Activated T-helper 2 cell treated with anti-CD3 and anti-CD28 coated beads, Interferon-gamma antibody, Interleukin-2, Interleukin-4, amounts not matched to agents 10 μg/mL and 5 μg/mL and 100 μg/mL, durations not matched to agents 14 hours and 24 hours and 36 hours (primary cell): ENCODE results near the gene OR10A6. TPM values are rescaled to one million over a fixed set of nuclear protein-coding genes. Genes with fewer than 3 reads are reported as not detected.

Experiments used
- DNase-seq: peaks from one replicate; pipeline ENCODE4 v3.0.0; 2021; ENCODE audit warnings: low spot score
- H3K27ac Mint-ChIP-seq: one replicate; pipeline ENCODE4 v1.8.0; 2021; ENCODE audit warnings: mixed read lengths
- H3K27me3 Mint-ChIP-seq: one replicate; pipeline ENCODE4 v1.8.0; 2021; ENCODE audit warnings: low read depth, mixed read lengths
- H3K36me3 Mint-ChIP-seq: one replicate; pipeline ENCODE4 v1.8.0; 2021; ENCODE audit warnings: low read depth, mixed read lengths
- H3K4me1 Mint-ChIP-seq: one replicate; pipeline ENCODE4 v1.8.0; 2021; ENCODE audit warnings: low read depth, mixed read lengths
- H3K4me3 Mint-ChIP-seq: one replicate; pipeline ENCODE4 v1.8.0; 2021; ENCODE audit warnings: low read depth, mild to moderate bottlenecking, moderate library complexity, mixed read lengths
- H3K9me3 Mint-ChIP-seq: one replicate; pipeline ENCODE4 v1.8.0; 2021; ENCODE audit warnings: mixed read lengths
- intact Hi-C: fragments of 100-400 bp; cut with micrococcal nuclease; formaldehyde crosslinking; loops from one replicate; pipeline ENCODE4 v1.15.1; 2023
- total RNA-seq: library from RNA; stranded (reverse); gene quantifications from 2 replicates; pipeline ENCODE4 v1.2.3, GENCODE V29; 2022

OR10A6 gene
- total RNA-seq, 1 donor from 2014 or later = not detected

DNA sequence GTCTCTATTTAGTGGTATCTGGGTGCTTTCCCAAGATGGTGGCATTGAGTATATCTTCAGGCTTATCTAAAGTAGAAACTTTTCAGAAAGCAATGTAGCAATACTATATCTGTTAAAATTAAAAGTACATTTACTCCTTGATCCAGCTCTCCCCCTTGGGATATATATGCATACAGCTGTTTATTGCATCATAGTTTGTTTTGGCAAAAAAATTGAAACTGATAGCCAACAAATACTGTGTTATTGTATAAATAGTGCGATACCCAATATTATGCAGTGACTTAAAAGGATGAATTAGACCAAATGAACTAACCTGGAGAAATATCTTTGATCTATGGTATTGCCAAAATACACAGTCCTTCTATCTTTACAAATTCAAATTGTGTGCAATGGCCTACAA is 18.9 kb upstream of the OR10A6 start:
- DNase-seq = no peak

DNA sequence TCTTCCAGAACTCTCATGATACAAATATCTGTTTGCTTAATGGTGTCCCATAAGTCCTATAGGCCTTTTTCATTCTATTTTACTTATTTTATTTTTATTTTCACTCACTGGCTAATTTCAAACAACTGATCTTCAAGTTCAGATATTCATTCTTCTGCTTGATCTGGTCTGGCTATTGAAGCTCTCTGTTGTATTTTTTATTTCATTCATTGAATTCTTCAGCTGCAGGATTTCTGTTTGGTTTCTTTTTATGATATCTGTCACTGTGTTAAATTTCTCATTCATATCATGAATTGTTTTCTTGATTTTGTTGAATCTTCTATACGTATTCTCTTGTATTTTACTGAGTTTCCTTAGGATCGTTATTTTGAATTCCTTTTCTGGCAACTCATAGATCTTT is 13.1 kb upstream of the OR10A6 start:
- Mint-ChIP-seq H3K27me3 (peaks cover 6% of the 10 kb centered on the region), H3K9me3 (peaks cover 16% of the 10 kb centered on the region), H3K4me3 (no peak overlapping the region), H3K4me1 (no peaks in the 10 kb centered on the region), H3K36me3 (no peaks in the 10 kb centered on the region), H3K27ac (no peak overlapping the region)
- intact Hi-C loops = no loop called here
- no peak for DNase-seq

More for the DNA sequence above, 18.9 kb upstream of the OR10A6 start:
- H3K27ac Mint-ChIP-seq = no peak overlapping the region
- no peak overlapping the region for H3K4me3 Mint-ChIP-seq
- intact Hi-C loops = no loop called here
- no peaks in the 10 kb centered on the region for H3K36me3 Mint-ChIP-seq
- peaks cover 6% of the 10 kb centered on the region for H3K27me3 Mint-ChIP-seq
- H3K4me1 Mint-ChIP-seq = no peaks in the 10 kb centered on the region
- no peaks in the 10 kb centered on the region for H3K9me3 Mint-ChIP-seq

DNA sequence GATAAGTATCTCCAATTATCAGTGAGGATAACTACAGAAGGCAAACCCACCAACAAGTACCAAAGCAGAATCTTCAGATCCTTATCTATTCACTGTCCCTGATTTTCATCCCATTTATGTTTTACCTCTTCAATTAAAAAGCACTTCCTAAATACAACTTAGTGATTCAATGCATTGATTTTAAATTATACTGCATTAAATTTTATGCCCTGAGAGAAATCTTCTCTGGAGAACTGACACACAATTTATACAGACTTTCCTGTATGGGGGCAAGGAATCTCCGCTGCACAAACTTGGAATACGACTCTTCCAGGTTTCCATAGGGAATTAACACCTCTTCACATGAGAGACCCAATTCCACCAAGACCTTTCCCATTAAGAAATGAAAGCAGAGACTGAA is 10.5 kb upstream of the OR10A6 start, which contains the start of gene OR10A3:
TSS of gene OR10A3 (minus strand) at position 101 of the 400 bp plus-strand sequence. CDS start 2,188 bp downstream, outside the sequence.
- Mint-ChIP-seq H3K9me3 (peaks cover 16% of the 10 kb centered on the region), H3K36me3 (no peaks in the 10 kb centered on the region), H3K4me3 (no peak within 1 kb of the TSS), H3K4me1 (no peaks in the 10 kb centered on the region), H3K27ac (no peak within 1 kb of the TSS), H3K27me3 (no peaks in the 10 kb centered on the region)
- DNase-seq = no peak
- intact Hi-C loops = no loop called here

GRCh38 chr11:7941146-7941545 is 10.1 kb upstream of the OR10A6 start:
- H3K9me3 Mint-ChIP-seq = peaks cover 16% of the 10 kb centered on the region
- H3K4me1 Mint-ChIP-seq = no peaks in the 10 kb centered on the region
- H3K27me3 Mint-ChIP-seq = no peaks in the 10 kb centered on the region
- H3K4me3 Mint-ChIP-seq = no peak overlapping the region
- H3K36me3 Mint-ChIP-seq = no peaks in the 10 kb centered on the region
- intact Hi-C loops = no loop called here
- DNase-seq = no peak
- H3K27ac Mint-ChIP-seq = no peak overlapping the region

DNA sequence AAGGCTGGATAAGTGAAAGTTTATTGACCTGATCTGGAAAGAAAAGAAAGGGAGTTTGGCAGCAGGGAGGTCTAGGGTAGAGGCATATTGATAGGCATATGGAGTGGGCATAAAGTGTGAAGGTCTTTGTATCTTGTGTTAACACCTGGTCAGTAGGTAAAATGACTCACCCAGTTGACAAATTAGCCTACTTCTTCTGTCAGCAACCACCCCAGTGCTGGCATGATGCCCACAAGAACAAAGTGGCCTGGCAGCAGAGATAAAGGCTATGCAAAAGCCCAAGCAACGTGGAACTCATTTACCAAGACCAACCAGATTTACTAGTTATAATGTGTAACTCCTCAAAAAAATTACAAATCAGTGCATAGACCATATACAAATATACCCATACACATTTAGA is 5.5 kb upstream of the OR10A6 start:
- DNase-seq = no peak
- Mint-ChIP-seq H3K36me3 (no peaks in the 10 kb centered on the region), H3K4me3 (no peak overlapping the region), H3K27ac (no peak overlapping the region), H3K27me3 (no peaks in the 10 kb centered on the region), H3K9me3 (no peaks in the 10 kb centered on the region), H3K4me1 (no peaks in the 10 kb centered on the region)
- intact Hi-C loops = no loop called here

GRCh38 chr11:7927635-7928034 is 3.4 kb downstream of the OR10A6 start:
- no peaks in the 10 kb centered on the region for H3K9me3 Mint-ChIP-seq
- intact Hi-C loops = no loop called here
- H3K4me1 Mint-ChIP-seq = no peaks in the 10 kb centered on the region
- H3K27me3 Mint-ChIP-seq = peaks cover 2% of the 10 kb centered on the region
- DNase-seq = no peak
- H3K36me3 Mint-ChIP-seq = no peaks in the 10 kb centered on the region
- no peak overlapping the region for H3K4me3 Mint-ChIP-seq
- no peak overlapping the region for H3K27ac Mint-ChIP-seq

GRCh38 chr11:7924536-7924935 is 6.5 kb downstream of the OR10A6 start:
- Mint-ChIP-seq H3K27ac (no peak overlapping the region), H3K27me3 (peaks cover 2% of the 10 kb centered on the region), H3K36me3 (no peaks in the 10 kb centered on the region), H3K4me3 (no peak overlapping the region), H3K4me1 (no peaks in the 10 kb centered on the region), H3K9me3 (no peaks in the 10 kb centered on the region)
- intact Hi-C loops = no loop called here
- no peak for DNase-seq

- Mint-ChIP-seq H3K4me3 (no peak overlapping the region), H3K27ac (no peak overlapping the region), H3K4me1 (no peaks in the 10 kb centered on the region), H3K9me3 (no peaks in the 10 kb centered on the region), H3K27me3 (no peaks in the 10 kb centered on the region), H3K36me3 (no peaks in the 10 kb centered on the region)
- intact Hi-C loops = no loop called here
- DNase-seq = no peak
These were observed 12.9 kb downstream of the OR10A6 start for GRCh38 chr11:7918141-7918540.

GRCh38 chr11:7911011-7911410 is 20.1 kb downstream of the OR10A6 start:
- DNase-seq = no peak
- intact Hi-C loops = no loop called here
- no peaks in the 10 kb centered on the region for H3K9me3 Mint-ChIP-seq
- H3K4me3 Mint-ChIP-seq = no peak overlapping the region
- H3K27ac Mint-ChIP-seq = no peak overlapping the region
- H3K4me1 Mint-ChIP-seq = no peaks in the 10 kb centered on the region
- peaks cover 10% of the 10 kb centered on the region for H3K27me3 Mint-ChIP-seq
- H3K36me3 Mint-ChIP-seq = no peaks in the 10 kb centered on the region

DNA sequence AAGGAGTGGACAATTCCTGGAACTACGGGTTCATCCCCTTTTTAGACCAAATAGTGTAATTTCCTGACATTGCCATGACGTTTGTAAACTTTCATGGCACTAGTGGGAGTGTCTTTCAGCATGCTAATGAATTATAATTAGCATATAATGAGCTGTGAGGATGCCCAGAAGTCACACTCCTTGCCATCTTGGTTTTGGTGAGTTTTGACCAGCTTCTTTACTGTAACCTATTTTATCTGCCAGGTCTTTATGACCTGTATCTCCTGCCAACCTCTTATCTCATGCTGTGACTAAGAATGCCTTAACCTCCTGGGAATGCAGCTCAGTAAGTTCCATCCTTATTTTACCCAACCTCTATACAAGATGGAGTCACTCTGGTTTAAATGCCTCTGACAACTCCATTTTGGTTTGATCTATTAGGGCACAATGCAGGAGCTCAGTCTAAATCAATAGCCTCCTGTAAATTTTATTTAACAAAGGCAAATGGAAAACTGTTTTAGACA is 20.7 kb downstream of the OR10A6 start:
- Mint-ChIP-seq H3K27ac (no peak overlapping the region), H3K4me1 (no peaks in the 10 kb centered on the region), H3K4me3 (no peak overlapping the region), H3K36me3 (no peaks in the 10 kb centered on the region), H3K9me3 (no peaks in the 10 kb centered on the region), H3K27me3 (peaks cover 10% of the 10 kb centered on the region)
- intact Hi-C loops = no loop called here
- no peak for DNase-seq

DNA sequence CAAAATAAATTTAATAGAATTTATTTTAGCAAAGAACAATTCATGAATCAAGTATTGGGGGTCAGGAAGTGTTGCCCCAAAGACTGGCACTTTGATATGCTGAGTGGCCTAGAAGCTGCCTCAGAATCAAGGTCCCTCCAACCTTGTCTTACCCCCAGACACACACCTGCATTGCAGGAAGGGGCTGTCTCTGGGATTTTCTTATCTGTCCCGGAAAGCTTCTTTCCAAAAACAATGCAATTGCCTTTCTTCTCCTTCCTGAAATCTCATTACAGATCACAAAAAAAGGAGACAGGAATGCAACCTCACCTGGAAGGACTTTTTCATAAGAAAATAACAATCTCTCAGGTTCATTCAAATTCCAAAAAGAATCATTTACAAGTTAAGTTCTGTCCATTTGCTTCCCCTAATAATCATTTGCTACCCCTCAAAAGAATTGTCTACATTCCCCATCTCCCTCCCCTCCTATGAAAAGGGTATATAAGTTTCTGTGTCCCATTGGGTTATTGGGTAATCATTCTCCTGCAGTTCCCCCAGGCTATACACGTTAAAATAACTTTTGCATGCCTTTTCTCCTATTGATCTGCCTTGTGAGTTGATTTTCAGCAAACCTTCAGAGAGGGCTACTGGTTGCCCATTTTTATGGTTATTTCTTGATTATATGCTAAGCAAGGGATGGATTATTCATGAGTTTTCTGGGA is 21.3 kb downstream of the OR10A6 start:
- H3K9me3 Mint-ChIP-seq = no peaks in the 10 kb centered on the region
- DNase-seq = no peak
- peaks cover 10% of the 10 kb centered on the region for H3K27me3 Mint-ChIP-seq
- no peaks in the 10 kb centered on the region for H3K36me3 Mint-ChIP-seq
- no peaks in the 10 kb centered on the region for H3K4me1 Mint-ChIP-seq
- no peak overlapping the region for H3K4me3 Mint-ChIP-seq
- intact Hi-C loops = no loop called here
- H3K27ac Mint-ChIP-seq = no peak overlapping the region

- Mint-ChIP-seq H3K27me3 (peaks cover 10% of the 10 kb centered on the region), H3K4me1 (no peaks in the 10 kb centered on the region)
- intact Hi-C loops = no loop called here
These were observed 23.9 kb downstream of the OR10A6 start for GRCh38 chr11:7907121-7907520.

DNA sequence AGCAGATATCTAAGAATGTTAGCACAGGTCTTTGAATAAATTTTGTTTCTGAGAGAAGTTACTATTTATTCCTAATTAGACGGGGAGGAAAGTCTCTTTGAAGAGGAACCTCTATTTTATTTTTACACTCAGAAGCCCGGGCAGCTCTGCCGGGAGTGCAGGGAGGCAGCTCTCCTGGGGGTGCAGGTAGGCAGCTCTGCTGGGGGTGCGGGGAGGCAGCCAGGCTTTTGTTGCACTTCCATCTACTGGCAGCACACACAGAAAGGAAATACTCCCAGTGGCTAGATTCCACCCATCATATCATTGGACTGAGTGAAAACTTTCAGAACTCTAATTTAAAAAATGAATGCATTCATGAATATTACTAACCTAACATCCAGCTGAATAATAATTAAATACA is 24.6 kb downstream of the OR10A6 start:
- Mint-ChIP-seq H3K27ac (no peak overlapping the region), H3K4me1 (no peaks in the 10 kb centered on the region), H3K9me3 (no peaks in the 10 kb centered on the region), H3K36me3 (no peaks in the 10 kb centered on the region), H3K27me3 (peaks cover 10% of the 10 kb centered on the region), H3K4me3 (no peak overlapping the region)
- no peak for DNase-seq
- intact Hi-C loops = no loop called here

More at GRCh38 chr11:7907121-7907520, 23.9 kb downstream of the OR10A6 start:
- Mint-ChIP-seq H3K36me3 (no peaks in the 10 kb centered on the region), H3K9me3 (no peaks in the 10 kb centered on the region), H3K27ac (no peak overlapping the region), H3K4me3 (no peak overlapping the region)
- DNase-seq = no peak
